ENCODE data around the gene FAM83F.

DNA sequence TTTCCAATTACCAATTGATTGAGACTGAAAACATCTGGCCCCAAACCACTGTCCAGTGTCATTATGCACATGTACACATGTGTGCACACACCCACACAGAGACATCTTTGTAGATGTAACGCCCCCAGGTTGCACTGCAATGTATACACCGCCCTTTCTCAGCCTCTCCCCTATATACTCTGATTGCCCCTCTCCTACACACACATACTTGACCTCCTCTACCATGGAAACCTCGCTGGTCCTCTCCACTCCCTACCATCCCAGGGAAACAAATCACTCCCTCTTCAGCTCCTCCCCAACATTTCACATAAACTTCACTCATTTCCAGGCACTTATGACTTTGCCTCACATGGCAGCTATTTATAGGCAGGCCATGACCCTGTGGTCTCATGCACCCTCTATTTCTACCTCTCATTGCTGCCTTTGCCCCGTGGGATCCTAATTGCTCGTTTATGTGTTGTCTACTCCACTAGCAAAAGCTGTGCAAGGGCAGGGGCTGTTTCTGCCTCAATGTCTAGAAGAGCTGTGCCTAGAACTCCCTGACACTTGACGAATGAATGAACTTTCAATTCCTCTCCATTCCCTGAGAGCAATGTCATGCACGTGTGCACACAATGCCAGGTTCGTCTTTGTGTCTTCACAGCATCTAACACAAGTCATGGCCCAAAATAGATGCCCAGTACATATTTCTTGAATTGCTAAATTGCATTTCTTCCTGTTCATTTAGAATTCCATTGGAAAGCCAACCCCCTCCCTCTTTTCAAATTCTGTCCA is 44.6 kb upstream of the FAM83F start:
- TF ChIP-seq, protein P1, sequence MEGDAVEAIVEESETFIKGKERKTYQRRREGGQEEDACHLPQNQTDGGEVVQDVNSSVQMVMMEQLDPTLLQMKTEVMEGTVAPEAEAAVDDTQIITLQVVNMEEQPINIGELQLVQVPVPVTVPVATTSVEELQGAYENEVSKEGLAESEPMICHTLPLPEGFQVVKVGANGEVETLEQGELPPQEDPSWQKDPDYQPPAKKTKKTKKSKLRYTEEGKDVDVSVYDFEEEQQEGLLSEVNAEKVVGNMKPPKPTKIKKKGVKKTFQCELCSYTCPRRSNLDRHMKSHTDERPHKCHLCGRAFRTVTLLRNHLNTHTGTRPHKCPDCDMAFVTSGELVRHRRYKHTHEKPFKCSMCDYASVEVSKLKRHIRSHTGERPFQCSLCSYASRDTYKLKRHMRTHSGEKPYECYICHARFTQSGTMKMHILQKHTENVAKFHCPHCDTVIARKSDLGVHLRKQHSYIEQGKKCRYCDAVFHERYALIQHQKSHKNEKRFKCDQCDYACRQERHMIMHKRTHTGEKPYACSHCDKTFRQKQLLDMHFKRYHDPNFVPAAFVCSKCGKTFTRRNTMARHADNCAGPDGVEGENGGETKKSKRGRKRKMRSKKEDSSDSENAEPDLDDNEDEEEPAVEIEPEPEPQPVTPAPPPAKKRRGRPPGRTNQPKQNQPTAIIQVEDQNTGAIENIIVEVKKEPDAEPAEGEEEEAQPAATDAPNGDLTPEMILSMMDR (IDR thresholded peaks at IDR 0.05) = no peak
- TF ChIP-seq POLR2A (IDR thresholded peaks at IDR 0.05) (no peak), EP300 (IDR thresholded peaks at IDR 0.05) (no peak)

All from ovary (tissue), 3 donors.